RWPE1 (cell line): ENCODE results near the gene MTFP1.
"Not testable (repeated sequence)": the region's sequence is repeated elsewhere in the genome, so short reads cannot be mapped to it uniquely, and the experiment has no call there.

ENCODE experiments used
- CTCF ChIA-PET: fragments of 350-600 bp; sonication (Branson Sonifier 250); formaldehyde crosslinking; extraction: SDS; loops from one replicate; lab custom pipeline; 2021; lab: Yijun Ruan, JAX
- POLR2A ChIA-PET: fragments of 400-600 bp; formaldehyde crosslinking; extraction: SDS; loops from one replicate; lab custom pipeline; 2020; ENCODE audit warnings: antibody characterized with exemption; ENCODE audit not compliant: low non-redundant PET; lab: Yijun Ruan, JAX
- DNase-seq: peaks from one replicate; pipeline ENCODE4 v3.0.0; 2012; ENCODE audit warnings: low spot score
- H3K27ac ChIP-seq: fragments of 450-650 bp; 2 replicates; pipeline ENCODE4 v1.5.1; 2017
- CTCF ChIP-seq: fragments of 450-650 bp; conservative IDR thresholded peaks from 2 replicates; pipeline ENCODE4 v1.5.1; 2017; ENCODE audit warnings: low read depth, mild to moderate bottlenecking

MTFP1 gene

GRCh38 chr22:30444632-30445437, 19.3 kb downstream of the MTFP1 start:
- peak; percentile 65 for DNase-seq
- POLR2A ChIA-PET, result no interaction called here
- CTCF ChIA-PET, result no interaction called here
- peak; percentile 64 for TF ChIP-seq CTCF
- H3K27ac ChIP-seq, result no peak overlapping the region

GRCh38 chr22:30445438-30446145, 20.0 kb downstream of the MTFP1 start:
- POLR2A ChIA-PET, result no interaction called here
- TF ChIP-seq CTCF, result 0 out of 2 replicates have a peak, but pooled peaks have one; percentile 9
- DNase-seq, result no peak
- CTCF ChIA-PET, result interaction anchor here (0.6 kb wide), 1 partner anchor 503 kb away, joined by 3 read pairs; no protein-coding TSS in a partner anchor
- no peak overlapping the region for H3K27ac ChIP-seq

DNA sequence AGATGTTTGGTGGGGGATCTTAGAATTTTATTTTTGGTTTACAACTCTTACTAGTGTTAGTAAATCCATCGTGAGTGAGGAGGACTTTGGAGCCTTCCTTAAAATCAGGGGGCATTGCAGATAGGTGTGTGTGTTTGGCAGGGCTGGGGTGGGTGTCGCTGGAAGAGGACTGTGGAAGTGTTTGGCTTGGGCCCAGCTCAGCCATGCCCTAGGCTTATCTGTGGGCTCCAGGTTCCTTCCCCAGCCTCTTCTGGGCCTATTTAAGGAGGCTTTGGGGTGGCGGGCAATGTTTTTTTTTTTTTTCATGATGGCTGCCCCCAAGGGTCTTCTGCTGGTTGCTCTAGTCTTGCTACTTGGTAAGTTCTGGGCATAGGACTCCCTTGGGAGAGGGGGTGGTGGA, 22.1 kb downstream of the MTFP1 start:
- ChIA-PET POLR2A (no interaction called here), CTCF (no interaction called here)
- TF ChIP-seq CTCF, result no peak
- H3K27ac ChIP-seq, result no peak overlapping the region
- no peak for DNase-seq

DNA sequence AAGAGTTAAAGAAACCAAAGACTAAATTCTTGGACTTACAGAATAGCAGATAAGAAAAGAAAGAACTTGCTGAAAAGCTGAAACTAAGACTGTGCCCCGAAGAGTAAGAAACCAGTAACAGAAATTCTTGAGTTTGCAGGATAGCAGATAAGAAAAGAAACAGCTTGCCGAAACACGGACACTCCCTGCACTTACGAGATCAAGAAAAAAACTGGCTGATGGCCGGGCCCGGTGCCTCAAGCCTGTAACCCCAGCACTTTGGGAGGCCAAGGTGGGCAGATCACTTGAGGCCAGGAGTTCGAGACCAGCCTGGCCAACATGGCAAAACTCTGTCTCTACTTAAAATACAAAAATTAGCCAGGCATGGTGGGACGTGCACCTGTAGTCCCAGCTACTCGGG, 25.9 kb downstream of the MTFP1 start:
- H3K27ac ChIP-seq, CTCF ChIA-PET, DNase-seq: not testable (repeated sequence)
- POLR2A ChIA-PET, result interaction anchor here (0.7 kb wide), 1 partner anchor 8 kb away, joined by 3 read pairs; no protein-coding TSS in a partner anchor

DNA sequence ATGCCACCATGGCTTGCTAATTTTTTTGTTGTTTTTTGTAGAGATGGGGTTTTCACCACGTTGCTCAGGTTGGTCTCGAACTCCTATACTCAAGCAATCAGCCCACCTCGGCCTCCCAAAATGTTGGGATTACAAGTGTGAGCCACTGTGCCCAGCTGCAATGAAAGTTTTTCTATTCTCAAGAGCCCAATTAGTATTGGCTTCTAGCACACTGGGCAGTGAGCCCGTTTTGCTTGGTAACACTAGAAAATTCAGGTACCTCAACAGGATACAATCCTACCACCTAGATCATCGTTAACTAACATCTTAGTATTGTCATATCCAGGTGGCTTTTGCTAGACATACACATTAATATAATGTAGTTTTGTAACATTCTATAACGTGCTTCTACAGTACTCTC, 27.3 kb downstream of the MTFP1 start:
- TF ChIP-seq CTCF, result no peak
- CTCF ChIA-PET, result no interaction called here
- no peak overlapping the region for H3K27ac ChIP-seq
- POLR2A ChIA-PET, result no interaction called here
- no peak for DNase-seq

- POLR2A ChIA-PET, result no interaction called here
- CTCF ChIA-PET, result no interaction called here
- no peak for TF ChIP-seq CTCF
- H3K27ac ChIP-seq, result no peak overlapping the region
- no peak for DNase-seq
These were observed 28.4 kb downstream of the MTFP1 start for GRCh38 chr22:30453731-30454510.
